Prostate gland (tissue), 2 donors: Measurements from ENCODE around the gene PLXND1.

ENCODE experiments used
- CTCF ChIP-seq, 4 experiments: fragments of 200-600 bp in 2 of 4; fragments of 450-650 bp in 2 of 4; sonication (generic) in 2 of 4; IDR thresholded peaks; 1 replicate in 3 of 4; 2 replicates in 1 of 4; pipeline ENCODE4 v1.5.1; 2016 to 2019; ENCODE audit warnings: antibody characterized with exemption in 4 of 4, mild to moderate bottlenecking in 2 of 4, moderate library complexity in 2 of 4
- POLR2A ChIP-seq: fragments of 450-650 bp; IDR thresholded peaks from one replicate; pipeline ENCODE4 v1.6.1; 2016; ENCODE audit warnings: antibody characterized with exemption, mild to moderate bottlenecking
- POLR2AphosphoS5 ChIP-seq: sonication (generic); formaldehyde crosslinking; IDR thresholded peaks from one replicate; pipeline ENCODE4 v1.6.1; 2017; ENCODE audit warnings: antibody characterized with exemption

GRCh38 chr3:129562803-129563202, 43.7 kb downstream of the PLXND1 start:
- TF ChIP-seq CTCF (IDR thresholded peaks at IDR 0.05) (no peak), POLR2A (no peak), POLR2AphosphoS5 (no peak)
